HG03342 (cell line): ENCODE results near the gene RCBTB2.
"Not testable (repeated sequence)": the region's sequence is repeated elsewhere in the genome, so short reads cannot be mapped to it uniquely, and the experiment has no call there.

ENCODE experiments used
- ATAC-seq: cut with Tn5 transposase; IDR thresholded peaks from one replicate; pipeline ENCODE4 v1.9.1; 2021; ENCODE audit warnings: mild to moderate bottlenecking, moderate library complexity; ENCODE audit not compliant: unreplicated experiment

The RCBTB2 gene

DNA sequence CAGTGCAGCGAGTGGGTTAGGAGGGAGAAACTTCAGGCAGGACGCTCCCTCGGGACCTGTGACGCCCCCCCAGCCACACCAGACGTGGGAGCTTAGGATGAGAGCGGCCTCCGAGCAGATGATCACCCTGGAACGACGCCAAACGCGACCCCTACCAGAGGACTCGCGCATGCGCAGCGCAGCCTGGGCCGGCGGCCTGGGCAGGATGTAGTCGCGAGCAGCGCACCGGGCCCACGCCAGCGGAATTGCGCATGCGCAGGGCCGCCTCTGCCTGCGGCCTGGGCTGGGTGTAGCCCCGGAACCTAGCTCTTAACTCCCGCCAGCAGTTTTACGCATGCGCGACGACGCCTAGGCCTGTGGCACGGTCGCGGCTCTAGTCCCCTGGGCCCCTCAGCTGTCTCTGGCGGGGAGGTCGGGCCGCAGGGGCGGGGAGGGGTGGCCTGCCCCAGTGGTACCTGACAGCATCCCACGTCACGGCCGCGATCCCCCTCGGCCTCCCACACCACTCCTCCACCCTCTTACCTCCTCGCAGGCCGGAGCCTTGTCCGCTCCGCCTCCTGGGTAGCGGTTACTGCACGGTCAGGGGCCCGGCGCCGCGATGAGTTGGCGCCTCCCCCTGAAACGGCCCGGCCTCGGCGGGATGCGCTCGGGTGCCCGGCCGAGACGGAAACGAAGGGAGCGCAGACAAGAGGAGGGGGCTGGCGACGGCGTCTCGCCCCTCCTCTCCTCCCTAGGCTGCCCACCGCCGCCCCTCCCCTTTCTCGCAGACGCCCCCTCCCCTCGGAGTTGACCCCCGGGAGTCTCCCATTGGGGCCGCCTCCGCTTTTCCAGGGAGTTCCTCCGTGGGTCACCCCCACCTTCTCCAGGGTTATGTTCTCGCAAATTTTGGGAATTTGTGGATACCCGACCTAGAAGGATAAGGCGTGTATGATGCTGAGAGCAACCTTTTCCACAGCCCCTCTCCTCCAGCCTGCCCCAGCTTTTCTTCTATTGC, at the start of gene RCBTB2:
RCBTB2 (minus strand) TSS at position 575 of the 994 bp plus-strand sequence. CDS start 11,141 bp downstream, outside the sequence.
- ATAC-seq: peak; percentile 76

DNA sequence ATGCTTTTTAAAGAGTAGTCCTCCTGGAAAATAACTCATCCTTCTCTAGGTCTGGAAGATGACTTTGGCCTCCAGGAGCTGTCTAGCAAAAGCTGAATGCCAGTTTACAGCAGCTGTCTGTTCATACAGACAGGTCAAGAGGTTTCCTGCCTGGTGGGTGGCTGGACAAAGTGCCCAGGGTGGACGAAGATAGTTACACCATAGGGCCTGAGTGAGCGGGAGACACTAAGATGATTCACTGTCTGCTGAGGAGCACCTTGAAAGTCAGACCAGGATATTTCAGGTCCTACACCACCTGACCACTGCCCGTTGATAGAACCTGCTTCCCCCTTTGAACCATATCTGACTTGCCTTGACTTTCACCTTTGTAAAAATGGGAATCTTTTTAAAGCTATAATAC, 49.2 kb upstream of the RCBTB2 start:
- no peak for ATAC-seq

DNA sequence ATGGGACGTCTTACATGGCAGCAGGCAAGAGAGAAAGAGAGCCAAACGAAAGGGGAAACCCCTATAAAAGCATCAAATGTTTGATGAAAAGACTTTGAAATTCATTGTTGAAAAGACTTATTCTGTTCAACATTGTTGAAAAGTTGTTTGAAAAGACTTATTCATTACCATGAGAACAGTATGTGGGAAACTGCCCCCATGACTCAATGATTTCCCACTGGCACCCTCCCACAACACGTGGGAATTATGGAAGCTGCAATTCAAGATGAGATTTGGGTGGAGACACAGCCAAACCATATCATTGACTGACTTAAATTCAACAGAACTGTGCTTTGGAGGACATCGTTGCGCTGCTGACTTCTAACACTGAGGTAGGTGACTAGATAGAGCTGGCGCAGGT, 48.0 kb upstream of the RCBTB2 start:
- ATAC-seq: no peak

DNA sequence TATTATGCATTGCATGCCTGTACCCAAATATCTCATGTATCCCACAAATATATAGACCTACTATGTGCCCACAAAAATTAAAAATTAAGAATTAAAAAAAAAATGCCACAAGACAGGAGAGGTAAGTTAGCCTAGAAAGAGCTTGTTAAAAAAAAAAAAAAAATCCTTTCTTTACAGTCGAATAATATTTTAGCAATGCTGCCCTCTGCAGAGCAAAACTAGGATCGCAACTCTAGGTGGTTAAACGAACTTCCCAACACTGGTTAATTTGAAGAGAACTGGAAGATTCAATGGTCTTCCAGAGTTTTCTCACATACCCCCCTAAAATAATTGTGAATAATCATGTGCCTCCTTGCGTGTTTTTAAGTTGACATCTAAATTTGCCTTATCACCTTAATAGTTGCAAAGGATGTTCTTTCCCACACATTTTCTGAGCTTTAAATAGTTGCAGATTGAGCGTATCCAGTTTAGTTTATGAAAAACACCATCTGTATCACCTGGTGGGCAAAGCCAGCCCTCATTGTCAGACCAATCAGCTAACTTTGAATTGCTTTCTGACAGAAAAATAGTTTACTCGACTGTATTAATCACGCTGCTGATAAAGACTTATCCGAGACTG, 47.4 kb upstream of the RCBTB2 start:
- ATAC-seq: no peak

DNA sequence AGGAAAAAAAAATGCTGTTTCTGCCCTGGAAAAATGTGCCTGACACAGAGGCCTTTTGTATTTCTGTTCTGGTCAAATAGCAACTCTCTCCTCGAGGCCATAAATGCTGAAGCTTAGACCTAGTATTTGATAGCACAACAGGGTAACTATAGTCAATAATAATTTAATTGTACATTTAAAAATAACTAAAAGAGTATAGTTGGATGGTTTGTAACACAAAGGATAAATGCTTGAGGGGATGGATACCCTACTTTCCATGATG, 47.0 kb upstream of the RCBTB2 start:
- not testable (repeated sequence) for ATAC-seq

DNA sequence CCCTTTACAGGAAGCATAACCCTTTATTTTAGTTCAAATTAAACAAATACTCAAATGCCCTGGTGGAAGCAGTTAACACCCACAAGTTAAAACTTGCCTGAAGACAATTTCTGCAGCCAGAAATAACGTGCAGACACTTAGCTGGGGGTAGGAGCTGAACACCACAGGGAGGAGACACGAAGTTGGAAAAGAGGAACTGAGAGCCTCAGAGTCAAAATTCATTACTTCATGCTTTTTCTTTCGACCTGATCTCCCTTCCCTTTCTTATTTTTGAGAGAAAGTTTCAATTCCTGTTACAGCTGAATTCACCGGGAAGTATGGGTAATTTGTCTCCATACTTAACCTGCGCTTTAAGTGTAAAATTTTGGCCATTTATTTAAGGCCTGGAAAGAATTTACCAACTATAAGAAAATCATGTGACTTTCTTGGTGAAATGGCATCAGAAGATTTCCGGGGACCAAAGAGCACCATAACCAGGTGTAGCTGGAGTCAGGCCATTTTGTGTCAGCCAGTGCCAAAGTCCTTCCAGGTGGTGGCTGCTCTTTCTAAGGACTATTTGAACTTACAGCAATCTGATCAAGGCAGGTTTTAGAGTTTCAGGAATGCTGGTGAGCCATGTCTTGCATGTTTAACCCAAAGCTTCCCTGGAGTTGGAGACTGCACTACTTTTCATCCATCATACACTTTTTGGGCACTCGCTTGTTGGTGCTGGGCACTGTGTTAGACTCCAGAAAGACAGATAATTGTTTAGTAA, 46.5 kb upstream of the RCBTB2 start:
- ATAC-seq: peak; percentile 85

DNA sequence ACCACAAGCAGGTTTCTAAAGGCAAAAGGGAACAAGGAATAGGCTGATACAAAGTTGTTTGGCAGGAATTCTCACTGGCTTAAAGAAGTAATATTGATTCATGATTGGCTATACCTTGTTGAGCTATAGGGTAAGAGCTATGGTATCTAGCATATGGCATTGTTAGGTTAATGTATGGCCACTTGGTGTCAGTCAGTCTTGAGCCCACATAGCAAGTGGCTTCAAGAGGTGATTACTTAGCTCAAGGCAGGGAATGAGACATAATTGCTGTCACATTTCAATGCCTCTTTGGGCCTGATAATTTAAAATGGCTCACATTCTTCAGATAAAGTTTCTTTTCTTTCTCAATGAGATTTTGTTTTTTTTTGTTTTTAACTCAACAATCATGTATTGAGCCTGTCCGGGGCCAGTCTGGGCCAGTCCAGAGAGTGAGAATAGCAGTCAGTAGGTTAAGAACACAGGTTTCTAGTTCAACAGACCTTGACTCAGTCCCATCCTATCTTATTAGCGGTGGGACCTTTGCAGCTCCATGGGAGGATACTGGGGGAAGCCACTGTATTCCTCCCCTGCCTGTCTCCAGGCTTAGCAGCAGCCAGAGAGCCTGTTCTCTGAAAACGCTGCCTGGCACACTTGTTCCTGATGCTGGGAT, 45.8 kb upstream of the RCBTB2 start:
- peak; percentile 39 for ATAC-seq

DNA sequence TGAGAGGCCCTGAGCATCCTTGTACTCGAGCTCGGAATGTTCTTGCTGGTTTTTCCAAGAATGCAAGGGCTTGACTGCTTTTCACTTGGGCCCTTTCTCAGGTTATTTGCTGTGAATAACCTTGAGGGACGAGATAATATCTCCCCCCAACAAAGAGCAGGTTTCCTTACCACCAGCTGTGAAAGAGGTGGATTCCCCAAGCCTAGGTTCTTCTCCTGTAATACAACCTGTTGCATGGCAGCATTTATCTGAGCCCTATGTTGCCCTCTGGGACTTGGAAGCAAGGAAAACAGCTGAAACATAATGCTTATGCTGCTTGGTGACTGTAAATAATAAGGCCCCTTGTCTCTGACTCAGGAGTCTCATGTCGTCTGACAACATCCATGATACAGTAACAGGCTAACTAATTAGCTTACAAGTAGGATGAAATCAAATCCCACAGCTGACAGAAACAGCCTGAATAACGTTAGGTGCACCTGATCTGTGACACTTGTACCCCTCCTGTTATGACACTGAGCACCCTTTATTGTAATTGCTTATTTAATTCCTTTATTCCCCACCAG, 43.6 kb upstream of the RCBTB2 start:
- ATAC-seq: no peak

DNA sequence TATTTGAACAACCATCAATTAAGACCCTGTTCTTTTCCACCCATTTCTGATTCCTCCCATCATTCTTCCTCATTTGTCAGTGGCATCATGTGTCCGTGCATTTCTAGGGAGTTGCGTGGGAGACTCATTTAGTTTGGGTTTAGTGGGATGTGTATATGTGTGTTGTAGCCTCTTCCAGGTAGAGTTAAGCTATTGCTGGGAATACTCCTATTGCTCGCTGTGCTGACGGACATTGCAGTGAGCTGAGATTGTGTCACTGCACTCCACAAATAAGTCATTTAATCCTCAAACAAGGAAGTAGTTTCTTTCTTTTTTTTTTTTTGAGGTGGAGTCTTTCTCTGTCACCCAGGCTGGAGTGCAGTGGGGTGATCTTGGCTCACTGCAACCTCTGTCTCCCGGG, 42.2 kb upstream of the RCBTB2 start:
- ATAC-seq: no peak

DNA sequence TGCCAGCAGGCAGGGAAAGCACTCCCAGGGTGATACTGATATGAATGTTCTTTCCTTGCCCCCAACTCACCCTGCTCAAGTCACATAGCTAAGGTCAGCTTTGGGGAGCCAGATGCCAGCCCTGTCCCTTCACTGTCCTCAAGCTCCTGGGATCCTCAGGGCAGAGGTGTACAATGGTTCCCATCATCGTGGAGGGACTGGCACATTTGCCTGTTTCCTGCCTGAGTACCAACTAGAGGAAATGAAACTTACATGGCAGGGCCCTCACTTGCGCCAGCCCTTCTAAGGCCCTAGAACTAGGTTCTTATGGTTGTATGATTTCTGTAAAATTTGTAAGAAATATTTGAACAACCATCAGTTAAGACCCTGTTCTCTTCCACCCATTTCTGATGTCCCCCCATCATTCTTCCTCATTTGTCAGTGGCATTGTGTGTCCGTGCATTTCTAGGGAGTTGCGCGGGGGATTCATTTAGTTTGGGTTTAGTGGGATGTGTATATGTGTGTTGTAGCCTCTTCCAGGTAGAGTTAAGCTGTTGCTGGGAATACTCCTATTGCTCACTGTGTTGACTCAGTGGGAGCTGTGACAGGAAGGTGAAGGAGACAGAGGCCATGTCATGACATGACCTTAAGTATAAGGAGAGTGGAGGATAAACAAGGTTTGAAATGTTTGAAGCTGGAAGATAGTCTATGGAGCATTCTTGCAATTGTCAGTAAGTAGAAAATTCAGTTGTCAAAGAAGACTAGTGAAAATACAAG, 41.3 kb upstream of the RCBTB2 start:
- ATAC-seq: no peak

DNA sequence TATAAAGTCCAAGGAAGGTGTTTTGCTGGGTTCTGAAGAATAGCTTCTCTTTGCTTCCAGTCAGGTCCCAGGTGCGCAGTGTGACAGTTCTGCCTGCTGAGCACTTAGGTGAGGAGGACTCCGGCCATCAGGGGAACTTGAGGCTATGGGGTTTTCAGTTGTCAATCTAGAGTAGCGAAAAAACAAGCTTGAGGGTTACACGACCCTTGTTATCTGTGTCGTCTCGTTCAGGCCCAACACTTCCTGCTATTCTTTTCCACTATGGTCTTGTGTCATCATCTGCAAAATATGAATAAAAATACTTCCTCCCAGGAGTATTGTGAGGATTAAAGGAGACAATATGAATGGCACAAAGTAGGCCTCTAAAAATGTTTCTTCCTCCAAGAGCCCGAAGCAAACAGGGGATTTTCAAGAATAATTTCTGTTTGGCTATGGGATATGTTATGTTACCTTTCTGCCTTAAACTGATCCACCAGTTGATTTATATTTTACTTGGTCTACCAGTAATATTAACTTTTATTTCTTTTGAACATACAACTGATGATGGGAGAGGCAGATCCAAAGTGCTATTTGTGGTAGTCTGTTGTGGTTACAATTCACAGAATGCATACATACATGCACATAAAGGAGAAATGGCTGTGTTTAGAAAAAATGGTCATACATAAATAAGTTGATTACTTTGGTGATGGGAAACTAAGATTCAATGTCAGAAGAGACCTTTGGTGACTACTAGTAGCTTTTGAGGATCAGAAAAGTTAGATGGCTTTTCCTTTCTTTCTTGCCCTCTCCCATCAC, 40.5 kb upstream of the RCBTB2 start:
- no peak for ATAC-seq

DNA sequence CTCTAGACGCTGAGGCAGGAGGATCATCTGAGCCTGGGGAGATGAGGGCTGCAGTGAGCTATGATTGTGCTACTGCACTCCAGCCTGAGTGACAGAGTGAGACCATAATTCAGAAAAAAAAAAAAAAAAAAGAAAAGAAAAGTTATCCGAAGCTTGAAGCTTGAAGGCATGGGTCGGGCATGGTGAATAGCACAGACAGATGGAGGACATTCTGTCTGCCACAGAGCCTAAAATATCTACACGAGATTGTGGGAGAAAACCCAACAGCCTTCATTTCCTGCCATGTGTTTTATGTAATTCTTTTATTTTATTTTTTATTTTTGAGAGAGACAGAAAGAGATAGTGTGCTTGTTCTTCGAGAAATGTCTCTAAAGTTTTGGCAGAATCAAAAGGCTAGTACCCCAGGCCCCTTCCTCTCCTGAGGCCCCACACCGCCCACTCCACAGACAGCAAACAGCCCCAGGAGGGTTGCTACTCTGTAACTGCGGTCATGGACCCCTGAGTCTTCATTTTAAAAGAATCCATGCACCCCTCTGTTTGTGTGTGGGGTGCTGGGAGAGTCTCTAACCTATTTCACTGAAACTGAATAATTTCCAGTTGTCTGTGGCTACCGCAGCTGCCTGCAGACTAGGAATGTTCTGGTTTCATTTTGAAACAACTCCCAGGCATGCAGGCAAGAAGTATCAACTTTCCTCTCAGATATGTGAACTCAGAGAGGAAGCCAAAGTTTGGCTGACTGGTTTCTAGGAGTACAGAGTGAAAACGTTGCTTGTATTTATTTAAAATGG, 38.4 kb upstream of the RCBTB2 start:
- ATAC-seq: no peak

DNA sequence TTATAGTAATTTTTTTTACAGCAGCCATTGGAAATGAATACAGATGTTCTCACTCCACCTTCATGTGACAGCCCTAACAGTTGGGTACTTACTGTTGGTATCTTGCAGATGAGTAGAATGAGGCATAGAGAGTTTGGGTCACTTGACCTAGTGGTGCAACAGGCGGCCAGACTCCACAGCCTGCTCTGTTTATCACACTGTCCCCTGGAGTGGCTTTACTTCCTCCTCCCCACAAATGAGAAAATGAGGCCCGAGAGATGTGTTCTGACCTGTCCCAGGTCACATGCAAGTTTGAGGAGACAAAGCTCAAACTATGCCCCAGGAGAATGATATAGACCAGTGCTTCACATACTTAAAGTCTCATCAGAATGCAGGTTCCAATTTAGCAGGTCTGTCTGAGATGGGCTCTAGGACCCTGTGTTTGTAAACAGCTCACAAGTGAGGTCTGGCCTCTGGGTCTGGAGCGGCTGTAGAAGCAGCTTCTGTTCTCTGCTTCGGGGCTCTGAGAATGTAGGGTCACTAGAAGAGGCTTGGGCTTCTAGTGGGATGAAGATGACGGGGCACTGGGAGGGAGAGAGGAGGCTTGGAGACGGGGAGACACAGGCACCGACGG, 37.4 kb upstream of the RCBTB2 start:
- no peak for ATAC-seq

DNA sequence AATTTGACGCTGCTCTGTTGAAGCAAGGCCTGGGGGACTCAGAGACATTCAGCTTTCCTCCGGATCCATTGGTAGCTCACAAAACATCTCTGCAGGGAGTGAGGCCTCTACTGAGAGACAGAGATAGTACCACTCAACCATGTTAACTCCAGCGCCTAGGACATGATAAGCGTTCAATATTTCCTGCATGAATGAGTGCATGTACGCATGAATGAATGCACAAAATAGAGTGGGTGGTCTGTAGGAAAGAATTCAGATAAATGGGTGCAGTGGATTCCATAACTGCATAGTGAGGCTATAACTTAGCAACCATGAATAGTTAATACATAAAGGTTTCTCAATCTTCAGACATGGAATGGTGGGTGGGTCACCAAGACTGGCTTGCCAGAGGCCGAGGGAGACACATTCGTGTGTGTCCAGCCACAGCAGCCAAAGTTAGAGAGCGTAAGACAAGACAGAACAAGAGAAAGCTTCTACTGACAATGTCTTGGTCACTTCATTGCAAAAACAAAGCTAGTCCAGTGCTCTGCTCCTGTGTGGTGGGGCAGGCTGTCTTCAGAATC, 36.3 kb upstream of the RCBTB2 start:
- no peak for ATAC-seq

DNA sequence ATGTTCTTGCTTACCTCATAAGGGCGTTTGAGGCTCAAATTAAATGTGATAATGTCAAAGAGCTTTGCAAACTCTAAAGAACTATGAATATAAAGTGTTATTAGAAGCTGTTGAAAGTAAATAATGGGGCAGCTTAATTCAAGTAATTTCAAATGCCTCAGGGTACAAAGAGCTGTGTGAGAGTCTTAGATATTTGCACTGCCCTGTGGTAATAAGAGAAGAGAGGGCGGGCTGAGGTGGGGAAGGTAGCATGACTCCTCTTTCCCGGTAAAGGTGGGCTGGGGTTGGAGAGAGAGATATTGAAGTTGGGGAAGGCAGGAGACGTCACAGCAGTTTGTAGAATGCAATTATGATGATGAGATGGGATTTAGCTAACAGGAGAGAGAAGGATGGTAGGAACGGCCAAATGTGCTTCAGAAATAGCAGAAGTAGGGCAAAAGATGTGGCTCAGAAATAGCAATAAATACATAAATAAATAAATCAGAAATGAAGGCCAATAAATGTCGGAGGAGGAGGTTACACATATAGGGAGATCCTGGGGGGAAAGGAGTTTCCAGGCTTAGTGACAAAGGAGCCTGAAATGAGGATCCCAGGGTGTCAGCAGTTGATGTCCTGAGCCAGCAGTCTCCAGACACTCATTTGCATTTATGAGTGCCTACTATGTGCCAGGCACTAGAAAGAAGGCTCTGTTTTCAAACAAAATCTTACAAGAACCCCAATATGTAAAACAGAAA, 35.7 kb upstream of the RCBTB2 start:
- ATAC-seq: no peak

DNA sequence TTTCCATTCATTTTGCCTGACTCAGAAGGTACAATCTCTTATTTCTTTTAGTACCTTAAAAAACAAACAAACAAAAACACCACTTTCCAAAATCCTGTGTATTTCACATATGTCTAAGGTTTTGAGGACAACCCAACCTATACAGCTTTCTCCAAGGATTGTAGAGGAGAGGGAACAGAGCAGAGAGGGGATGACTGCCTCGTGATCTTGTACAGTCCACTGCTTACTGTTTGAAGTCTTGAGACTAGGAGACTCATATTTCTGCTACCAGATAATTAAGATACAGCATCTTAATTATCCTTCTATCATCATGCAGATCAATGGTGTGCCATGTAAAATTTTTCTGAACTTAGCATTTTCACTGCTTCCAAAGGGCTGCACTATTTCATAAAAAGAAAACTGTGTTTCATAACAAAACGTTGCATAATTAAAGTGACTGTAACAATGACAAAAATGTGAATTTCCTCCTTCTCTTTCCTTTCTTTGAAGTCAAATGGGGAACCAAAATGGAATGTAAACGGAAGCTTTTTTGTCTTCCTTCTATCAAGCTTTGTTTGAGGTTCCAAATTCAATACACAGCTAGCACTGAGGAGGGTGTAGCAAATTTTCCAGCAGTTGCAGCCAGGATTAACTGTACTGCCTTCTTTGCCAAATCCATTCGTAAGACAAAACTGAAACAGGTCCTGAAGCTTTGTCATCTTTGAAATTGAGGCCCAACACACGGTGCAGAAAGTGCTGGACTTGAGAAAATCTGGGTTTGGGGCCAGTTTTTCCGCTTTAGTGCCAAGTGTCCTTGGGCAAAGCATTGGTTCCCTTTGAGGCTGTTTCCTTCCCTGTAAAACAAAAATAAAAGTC, 34.9 kb upstream of the RCBTB2 start:
- ATAC-seq: no peak
